Liver (tissue), 3 donors: ENCODE results near the gene CDH4.

Experiments used
- EGR1 ChIP-seq, 2 donors: IDR thresholded peaks; 2 replicates each; pipeline ENCODE4 v1.6.1; 2016 to 2018; ENCODE audit warnings: antibody characterized with exemption in 2 of 2, low read depth in 2 of 2
- FOXA1 ChIP-seq: IDR thresholded peaks from 2 replicates; pipeline ENCODE4 v1.6.1; 2016; ENCODE audit warnings: antibody characterized with exemption
- GABPA ChIP-seq, 2 donors: IDR thresholded peaks in 1 of 2; conservative IDR thresholded peaks in 1 of 2; 2 replicates each; pipeline ENCODE4 v1.6.1; 2016; ENCODE audit warnings: antibody characterized with exemption in 2 of 2, mild to moderate bottlenecking in 1 of 2, moderate library complexity in 1 of 2
- HNF4A ChIP-seq, 2 donors: conservative IDR thresholded peaks; 2 replicates each; pipeline ENCODE4 v1.6.1; 2016; ENCODE audit warnings: antibody characterized with exemption in 2 of 2, mild to moderate bottlenecking in 2 of 2
- JUND ChIP-seq, 2 donors: IDR thresholded peaks; 2 replicates each; pipeline ENCODE4 v1.6.1; 2016; ENCODE audit warnings: antibody characterized with exemption in 2 of 2
- MAX ChIP-seq: IDR thresholded peaks from 2 replicates; pipeline ENCODE4 v1.6.1; 2016; ENCODE audit warnings: antibody characterized with exemption
- RAD21 ChIP-seq, 2 donors: IDR thresholded peaks; 2 replicates each; pipeline ENCODE4 v1.6.1; 2016; ENCODE audit warnings: antibody characterized with exemption in 2 of 2, mild to moderate bottlenecking in 2 of 2
- SP1 ChIP-seq: IDR thresholded peaks from 2 replicates; pipeline ENCODE4 v1.6.1; 2018; ENCODE audit warnings: antibody characterized with exemption, mild to moderate bottlenecking
- TAF1 ChIP-seq: conservative IDR thresholded peaks from 2 replicates; pipeline ENCODE4 v1.6.1; 2016; ENCODE audit warnings: antibody characterized with exemption, mild to moderate bottlenecking
- YY1 ChIP-seq: IDR thresholded peaks from 2 replicates; pipeline ENCODE4 v1.6.1; 2016; ENCODE audit warnings: antibody characterized with exemption, mild to moderate bottlenecking
- TF ChIP-seq, protein P1 (sequence below): fragments of 150-350 bp; IDR thresholded peaks from 2 replicates; pipeline ENCODE4 v1.5.1; 2017; ENCODE audit warnings: improper control_type of control experiment, low read depth, low read length; ENCODE audit not compliant: missing input control
- TF ChIP-seq, protein P2 (sequence below): IDR thresholded peaks from 2 replicates; pipeline ENCODE4 v1.6.1; 2016; ENCODE audit warnings: antibody characterized with exemption, mild to moderate bottlenecking
- donor health status: healthy.
- donor health status: healthy.

- TF ChIP-seq, protein P1, sequence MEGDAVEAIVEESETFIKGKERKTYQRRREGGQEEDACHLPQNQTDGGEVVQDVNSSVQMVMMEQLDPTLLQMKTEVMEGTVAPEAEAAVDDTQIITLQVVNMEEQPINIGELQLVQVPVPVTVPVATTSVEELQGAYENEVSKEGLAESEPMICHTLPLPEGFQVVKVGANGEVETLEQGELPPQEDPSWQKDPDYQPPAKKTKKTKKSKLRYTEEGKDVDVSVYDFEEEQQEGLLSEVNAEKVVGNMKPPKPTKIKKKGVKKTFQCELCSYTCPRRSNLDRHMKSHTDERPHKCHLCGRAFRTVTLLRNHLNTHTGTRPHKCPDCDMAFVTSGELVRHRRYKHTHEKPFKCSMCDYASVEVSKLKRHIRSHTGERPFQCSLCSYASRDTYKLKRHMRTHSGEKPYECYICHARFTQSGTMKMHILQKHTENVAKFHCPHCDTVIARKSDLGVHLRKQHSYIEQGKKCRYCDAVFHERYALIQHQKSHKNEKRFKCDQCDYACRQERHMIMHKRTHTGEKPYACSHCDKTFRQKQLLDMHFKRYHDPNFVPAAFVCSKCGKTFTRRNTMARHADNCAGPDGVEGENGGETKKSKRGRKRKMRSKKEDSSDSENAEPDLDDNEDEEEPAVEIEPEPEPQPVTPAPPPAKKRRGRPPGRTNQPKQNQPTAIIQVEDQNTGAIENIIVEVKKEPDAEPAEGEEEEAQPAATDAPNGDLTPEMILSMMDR, result no peak
- TF ChIP-seq TAF1 (no peak), MAX (no peak), SP1 (no peak), HNF4A (conservative IDR thresholded peaks at IDR 0.05) (no peak), JUND (IDR thresholded peaks at IDR 0.05) (no peak), YY1 (no peak), GABPA (IDR thresholded peaks at IDR 0.05 in 1 of 2, conservative IDR thresholded peaks at IDR 0.05 in 1 of 2) (no peak), RAD21 (IDR thresholded peaks at IDR 0.05) (no peak), FOXA1 (no peak), EGR1 (IDR thresholded peaks at IDR 0.05; ENCODE audit: low read depth in 2 of 2) (no peak)
- TF ChIP-seq, protein P2, sequence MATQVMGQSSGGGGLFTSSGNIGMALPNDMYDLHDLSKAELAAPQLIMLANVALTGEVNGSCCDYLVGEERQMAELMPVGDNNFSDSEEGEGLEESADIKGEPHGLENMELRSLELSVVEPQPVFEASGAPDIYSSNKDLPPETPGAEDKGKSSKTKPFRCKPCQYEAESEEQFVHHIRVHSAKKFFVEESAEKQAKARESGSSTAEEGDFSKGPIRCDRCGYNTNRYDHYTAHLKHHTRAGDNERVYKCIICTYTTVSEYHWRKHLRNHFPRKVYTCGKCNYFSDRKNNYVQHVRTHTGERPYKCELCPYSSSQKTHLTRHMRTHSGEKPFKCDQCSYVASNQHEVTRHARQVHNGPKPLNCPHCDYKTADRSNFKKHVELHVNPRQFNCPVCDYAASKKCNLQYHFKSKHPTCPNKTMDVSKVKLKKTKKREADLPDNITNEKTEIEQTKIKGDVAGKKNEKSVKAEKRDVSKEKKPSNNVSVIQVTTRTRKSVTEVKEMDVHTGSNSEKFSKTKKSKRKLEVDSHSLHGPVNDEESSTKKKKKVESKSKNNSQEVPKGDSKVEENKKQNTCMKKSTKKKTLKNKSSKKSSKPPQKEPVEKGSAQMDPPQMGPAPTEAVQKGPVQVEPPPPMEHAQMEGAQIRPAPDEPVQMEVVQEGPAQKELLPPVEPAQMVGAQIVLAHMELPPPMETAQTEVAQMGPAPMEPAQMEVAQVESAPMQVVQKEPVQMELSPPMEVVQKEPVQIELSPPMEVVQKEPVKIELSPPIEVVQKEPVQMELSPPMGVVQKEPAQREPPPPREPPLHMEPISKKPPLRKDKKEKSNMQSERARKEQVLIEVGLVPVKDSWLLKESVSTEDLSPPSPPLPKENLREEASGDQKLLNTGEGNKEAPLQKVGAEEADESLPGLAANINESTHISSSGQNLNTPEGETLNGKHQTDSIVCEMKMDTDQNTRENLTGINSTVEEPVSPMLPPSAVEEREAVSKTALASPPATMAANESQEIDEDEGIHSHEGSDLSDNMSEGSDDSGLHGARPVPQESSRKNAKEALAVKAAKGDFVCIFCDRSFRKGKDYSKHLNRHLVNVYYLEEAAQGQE, result no peak
Observed at GRCh38 chr20:61963885-61964674, 712.0 kb downstream of the CDH4 start.
